SHP77 treated with DMSO at 0.1 percent for 48 hours (cell line): ENCODE data around the gene SCN2A.

Experiments
- DNase-seq: peaks from one replicate; lab custom pipeline; 2025; lab: John Stamatoyannopoulos, UW

The SCN2A gene

DNA sequence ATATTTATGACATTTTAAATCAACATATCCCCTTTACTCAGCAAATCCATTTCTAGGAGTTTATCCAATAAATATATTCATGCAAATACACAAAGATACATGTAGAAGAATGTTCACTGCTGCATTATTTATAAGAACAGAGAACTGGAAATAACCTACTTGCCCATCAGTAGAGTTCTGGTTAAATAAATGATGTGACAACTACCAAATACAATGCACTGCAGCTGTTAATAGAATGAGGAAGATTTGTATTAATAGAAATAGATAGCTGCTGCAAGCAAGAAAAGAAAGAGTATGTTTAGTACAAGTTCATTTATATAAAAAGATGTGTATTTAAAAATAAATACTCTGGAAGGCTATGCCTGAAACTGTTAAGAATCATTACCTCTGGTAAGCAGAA, 181.0 kb downstream of the SCN2A start:
- DNase-seq: no peak

DNA sequence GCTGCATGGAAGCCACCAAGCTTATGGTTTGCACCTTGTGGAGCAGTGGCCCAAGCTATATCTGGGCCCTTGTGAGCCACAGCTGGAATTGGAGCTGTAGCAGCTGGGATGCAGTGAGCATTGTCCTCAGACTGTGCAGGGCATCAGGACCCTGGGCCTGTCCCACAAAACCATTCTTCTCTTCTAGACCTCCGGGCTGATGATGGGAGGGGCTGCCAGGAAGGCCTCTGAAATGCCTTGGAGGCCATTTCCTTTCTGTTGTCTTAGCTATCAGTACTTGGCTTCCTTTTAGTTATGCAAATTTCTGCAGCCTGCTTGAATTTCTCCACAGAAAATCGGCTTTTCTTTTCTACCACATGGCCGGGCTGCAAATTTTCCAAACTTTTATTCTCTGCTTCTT, 183.9 kb downstream of the SCN2A start:
- DNase-seq: no peak

DNA sequence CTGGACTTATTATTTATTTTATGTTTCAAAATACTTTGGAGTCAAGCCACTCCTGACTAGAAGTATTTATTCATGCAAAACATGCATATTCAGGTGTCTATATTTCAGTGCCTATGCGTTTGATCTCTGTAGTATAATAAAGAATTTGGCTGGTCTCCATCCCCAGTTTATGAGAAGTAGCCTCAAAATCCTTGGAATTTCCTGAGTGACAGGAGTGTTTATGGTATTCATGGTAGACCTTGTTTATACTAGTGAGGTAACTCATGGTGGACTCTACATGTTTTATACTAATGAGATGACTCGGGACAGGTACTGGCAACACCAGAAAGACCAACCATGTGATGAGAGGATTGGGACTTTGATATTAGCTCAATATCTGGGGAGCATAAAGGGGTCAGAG, 186.3 kb downstream of the SCN2A start:
- no peak for DNase-seq

DNA sequence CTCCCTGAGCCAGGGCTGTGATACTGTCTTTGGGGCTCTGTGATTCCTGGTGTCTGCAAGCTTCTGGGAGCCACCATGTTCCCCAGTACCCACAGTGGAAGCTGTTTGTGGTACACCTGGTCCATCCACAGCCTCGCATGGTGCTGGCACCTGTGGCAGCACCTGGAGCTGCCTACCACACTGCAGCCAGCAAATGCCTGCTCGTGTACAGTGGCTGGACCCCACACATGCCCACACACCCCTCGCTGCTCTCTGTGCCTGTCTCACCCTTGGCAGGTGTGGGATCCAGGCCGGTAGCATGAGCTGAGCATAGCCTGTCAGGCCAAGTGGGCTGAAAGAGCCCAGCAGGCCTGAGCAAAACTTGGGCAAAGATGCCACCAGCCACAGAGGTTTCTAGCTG, 188.5 kb downstream of the SCN2A start:
- DNase-seq: no peak

DNA sequence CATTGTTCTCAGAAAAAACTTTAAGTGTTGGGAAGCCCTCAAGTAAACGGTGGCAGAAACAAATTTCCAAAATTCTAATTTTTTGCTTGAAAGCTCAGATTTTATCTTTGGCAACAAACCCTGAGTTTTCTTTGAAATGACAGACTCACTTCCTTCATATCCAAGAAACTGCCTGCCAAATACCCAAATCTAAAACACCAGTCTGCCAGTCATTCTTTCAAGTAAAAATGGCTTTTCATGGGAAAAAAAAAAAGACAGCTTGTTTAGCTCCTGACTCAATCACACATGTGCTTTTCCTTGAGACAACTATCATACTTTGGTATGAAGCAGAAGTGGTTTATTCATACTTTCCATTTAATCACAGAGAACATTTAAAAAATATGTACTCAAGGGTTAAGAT, 189.7 kb downstream of the SCN2A start:
- DNase-seq: no peak

DNA sequence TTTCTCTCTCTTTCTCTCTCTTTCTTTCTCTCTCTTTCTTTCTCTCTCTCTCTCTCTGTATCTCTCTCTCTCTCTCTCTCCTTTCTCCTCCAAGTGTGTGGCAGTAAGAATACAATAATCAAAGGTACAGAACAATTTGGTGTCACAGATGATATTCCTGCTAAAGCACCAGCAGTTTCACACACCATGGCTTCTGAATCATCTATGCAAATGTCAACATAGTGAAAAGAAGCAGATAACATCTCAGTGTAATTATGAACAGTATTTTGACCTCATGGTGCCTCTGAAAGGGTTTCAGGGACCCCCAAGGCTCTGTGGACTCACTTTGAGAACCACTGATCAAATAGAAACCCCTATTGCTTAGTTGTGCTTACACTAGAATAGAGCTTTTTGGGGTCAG, 191.8 kb downstream of the SCN2A start:
- no peak for DNase-seq

DNA sequence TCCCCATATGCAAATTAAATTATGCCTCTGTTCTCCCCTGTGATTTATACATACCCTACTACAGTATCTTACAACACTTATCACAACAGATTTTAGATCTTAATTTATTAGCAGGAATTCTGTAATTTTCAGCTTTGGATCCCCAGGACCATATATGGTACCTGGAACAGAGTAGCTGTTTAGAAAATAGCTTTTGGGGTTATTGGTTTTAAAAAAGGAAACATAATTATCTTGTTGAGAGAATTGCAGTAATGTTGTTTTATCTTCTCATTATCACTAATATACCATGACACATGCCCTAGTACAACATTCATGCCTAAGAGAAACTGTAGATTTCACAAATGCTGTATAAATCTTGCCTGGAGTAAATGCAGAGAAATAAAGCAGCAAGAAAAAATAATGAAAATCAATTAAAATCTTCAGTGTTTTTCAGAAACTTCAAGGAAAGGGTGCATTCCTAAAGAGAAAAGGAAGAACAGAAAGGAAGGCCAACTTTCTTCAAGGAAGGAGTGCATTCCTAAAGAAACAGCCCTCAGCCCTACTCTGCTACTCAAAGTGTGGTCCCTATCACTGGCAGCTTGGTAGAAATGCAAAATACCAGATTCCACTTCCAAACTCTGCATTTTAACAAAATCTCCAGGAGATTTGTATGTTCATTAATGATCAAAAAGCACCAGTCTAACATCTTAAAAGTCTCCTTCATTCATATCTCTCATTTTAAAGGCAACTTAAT, 193.2 kb downstream of the SCN2A start:
- no peak for DNase-seq

DNA sequence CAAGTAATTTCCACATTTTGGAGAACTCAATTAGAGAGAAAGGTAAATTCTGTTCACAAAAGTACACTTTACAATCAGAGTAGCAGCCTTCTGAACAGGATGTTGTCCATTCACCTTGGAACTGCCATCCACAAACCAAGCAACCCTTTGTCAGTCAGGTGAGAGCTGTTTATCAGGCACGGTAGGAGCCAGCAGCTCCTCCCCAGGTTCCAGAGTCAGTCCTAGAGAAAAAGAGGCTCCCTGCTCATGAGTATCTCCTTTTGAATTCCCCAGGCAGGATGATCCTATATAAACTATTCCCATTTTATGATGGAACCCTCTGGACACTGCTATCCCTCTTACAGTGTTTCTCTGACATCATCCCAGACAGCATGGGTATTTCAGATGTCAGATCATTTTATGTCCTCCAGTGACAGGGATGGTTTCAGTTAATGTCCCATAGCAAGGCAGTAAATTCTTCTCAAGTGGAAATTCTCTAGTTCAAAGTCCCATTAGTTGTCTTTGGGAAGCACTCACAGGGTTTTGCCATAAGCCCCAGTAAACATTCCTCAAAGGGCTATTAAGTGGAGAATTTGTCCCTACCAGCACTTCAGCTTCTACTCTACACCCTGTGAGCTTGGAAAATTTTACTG, 195.8 kb downstream of the SCN2A start:
- no peak for DNase-seq

DNA sequence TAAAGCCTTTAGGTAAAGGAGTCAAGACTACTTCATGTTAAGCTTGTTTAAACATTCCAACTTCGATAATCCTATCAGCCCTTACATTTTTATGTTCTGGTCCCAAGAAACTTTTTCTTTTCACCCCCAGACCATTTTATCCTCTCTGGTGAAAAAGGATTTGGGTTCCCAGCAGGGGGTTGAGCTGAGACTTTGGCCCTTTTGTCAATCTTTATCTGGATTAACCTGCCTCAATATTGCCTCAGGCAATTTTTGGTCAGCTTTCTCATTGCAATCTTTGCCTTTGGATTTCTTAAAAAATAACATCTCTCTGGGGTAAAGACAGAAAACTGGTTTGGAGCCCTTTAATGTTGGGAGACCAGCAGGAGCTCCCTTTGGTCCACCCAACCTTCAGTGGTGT, 196.4 kb downstream of the SCN2A start:
- no peak for DNase-seq

DNA sequence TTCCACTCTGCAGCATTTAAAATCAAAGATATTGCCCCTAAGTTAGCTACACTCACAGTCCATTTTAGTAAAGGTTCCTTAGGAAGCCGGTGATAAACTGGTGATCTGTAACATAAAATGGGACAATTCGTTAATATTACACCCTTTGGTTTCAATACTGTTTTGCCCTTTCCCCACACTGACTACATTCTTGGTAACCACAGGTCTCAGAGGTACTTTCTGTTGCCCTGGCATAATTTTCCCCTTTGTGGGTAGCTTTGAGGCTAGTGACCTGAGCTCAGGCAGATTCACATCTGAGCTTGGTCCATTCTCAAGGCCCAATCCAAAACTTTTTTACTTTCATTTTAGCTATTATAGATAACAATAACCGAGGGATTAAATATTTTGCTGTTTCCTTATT, 197.3 kb downstream of the SCN2A start:
- no peak for DNase-seq

DNA sequence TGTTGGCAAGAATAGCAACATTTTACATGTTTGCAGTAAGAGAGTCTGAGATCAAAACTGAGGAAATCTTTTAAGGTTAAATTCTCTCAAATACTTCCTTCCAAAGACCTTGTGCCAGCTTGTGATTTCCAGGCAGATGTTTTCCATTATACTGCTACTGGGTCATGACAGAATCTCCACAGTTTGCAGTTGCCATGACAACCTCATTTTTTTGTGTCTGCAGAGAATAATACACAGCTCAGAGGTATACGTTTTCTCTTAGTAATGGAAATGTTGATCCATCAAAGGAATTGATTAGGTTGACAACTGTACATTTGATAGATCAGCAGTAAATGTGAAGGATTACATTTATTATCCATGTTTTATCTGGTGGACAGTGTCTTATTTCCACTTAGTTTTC, 201.2 kb downstream of the SCN2A start:
- no peak for DNase-seq
